Measurements from ENCODE around the gene CCDC117.
A peak's percentile ranks its signal among the peaks of the same experiment; 100 is the strongest.
"Not testable (repeated sequence)": the region's sequence is repeated elsewhere in the genome, so short reads cannot be mapped to it uniquely, and the experiment has no call there.

The CCDC117 gene

DNA sequence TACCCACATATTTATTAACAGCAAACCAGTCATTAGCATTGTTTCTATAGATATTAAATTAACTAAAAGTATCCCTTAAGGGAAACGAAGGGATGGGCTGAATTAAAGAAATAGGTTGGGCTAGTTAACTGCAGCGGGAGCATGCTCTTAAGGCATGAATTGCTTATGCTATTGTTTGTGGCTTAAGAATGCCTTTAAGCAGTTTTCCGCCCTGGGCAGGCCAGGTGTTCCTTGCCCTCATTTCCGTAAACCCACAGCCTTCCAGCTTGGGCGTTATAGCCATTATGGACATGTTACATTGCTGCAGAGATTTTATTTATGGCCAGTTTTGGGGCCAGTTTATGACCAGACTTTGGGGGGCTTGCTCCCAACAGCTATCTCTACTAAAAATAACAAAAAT, 32.9 kb downstream of the CCDC117 start:
- not testable (repeated sequence) for DNase-seq

DNA sequence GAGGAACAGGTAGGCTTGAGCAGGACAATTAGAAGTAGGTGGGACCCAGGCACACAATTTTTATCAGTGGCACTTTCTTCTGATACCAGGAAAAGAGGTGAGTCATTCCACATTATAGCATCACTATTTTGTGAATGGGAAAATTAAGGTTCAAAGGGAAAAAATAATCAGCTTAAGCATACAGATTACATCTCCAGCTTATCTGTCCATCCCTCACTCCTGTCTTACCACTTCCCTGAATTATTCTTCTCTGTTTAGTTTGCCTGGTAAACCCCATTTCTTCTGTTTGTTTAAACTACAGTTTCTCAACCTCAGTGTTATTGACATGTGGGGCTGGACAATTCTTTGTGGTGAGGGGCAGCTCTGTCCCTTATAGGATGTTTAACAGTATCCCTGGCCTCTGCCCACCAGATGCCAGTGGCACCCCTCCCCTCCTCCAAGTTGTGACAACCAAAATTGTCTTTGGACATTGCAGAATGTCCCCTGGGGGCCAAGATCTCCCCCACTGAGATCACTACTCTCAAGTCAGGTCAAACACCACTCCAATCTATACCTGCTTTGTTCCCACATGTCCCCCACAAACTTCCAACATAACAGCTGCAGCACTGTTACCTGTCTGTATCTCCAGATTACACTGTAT, 36.3 kb downstream of the CCDC117 start:
- DNase-seq, result no peak

DNA sequence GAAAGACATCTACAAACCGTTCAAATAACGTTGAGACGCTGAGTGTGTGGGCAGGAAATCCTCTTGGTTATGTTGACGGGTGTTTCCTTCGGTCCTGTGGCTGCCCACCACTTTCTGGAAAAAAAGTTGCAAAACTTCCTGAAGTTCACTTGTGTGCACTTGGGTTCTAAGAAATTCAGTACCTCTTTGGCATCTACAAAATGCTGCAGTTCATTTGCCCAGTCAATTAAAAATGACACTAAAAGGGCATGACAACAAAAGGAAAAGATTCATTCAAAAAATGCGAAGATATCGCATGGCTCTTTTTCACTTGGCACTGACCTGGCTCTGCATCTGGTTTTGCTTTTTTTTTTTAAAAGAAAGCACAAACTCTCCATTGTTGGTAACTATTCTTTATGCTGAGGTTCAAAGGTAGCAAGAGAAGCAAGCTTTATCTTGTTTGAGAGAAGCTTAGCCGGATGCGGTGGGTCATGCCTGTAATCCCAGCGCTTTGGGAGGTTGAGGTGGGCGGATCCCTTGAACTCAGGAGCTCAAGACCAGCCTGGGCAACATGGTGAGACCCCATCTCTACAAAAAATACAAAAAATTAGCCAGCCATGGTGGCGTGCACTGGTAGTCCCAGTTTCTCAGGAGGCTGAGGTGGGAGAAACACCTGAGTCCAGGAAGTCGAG, 38.5 kb downstream of the CCDC117 start:
- DNase-seq, result peak; percentile 57

DNA sequence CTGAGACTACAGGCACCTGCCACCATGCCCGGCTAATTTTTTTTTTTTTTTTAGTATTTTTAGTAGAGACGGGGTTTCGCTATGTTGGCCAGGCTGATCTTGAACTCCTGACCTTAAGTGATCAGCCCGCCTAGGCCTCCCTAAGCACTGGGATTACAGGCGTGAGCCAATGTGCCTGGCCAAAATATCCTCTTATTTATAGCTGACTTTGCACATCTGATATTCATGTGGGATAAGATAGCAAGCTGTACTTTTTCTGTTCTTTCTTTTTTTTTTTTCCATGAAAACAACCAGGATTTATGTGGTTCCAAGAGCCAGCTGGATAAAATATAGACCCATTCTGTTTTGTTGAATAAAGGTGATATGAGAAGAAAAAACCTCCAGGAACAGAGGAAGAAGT, 40.0 kb downstream of the CCDC117 start:
- no peak for DNase-seq

DNA sequence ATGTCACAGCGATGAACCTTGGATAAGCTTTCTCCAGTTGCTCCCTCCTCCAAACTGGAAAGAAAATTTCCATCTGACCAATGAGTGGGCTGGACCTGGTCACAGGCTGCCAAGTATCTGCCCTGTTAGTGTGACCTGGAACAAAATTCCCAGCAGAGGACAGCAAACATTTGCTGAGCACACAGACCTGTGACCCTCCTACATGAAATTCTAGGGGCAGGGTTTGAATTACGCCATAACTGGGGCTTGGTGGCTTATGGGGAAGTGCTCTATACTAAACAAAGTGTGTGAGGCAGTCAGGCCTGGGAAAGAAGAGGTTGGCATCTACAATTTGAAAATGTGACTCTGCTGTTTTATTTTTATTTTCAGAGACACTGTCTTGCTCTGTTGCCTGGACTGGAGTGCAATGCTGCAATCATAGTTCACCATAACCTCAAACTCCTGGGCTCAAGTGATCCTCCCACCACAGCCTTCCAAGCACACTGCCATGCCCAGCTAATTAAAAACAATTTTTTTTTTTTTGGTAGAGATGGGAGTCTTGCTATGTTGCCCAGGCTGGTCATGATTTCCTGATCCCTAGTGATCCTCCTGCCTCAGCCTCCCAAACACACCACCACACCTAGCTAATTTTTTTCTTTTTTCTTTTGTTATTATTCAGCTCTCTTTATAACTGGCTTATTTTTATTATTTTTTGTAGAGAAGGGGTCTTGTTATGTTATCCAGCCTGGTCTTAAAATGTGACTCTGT, 41.5 kb downstream of the CCDC117 start:
- no peak for DNase-seq

DNA sequence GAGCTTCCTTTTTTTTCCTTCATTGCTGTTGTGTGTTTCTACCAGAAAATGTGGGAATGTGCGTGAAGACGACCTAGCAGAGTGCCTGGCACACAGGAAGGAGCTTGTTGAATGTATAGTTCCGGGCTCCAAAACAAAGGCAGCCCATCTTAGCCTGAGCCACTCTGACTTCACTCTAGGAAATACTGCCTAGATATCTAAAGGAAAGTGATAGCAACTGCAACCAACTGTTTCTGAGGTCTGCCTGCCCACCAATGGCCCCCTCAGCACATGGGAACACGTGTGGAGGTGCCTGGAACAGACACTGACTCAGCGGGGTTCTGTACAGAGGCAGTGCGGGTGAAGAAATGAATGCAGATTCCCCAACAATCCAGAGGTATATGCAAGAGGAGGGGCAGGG, 42.6 kb downstream of the CCDC117 start:
- DNase-seq, result no peak

DNA sequence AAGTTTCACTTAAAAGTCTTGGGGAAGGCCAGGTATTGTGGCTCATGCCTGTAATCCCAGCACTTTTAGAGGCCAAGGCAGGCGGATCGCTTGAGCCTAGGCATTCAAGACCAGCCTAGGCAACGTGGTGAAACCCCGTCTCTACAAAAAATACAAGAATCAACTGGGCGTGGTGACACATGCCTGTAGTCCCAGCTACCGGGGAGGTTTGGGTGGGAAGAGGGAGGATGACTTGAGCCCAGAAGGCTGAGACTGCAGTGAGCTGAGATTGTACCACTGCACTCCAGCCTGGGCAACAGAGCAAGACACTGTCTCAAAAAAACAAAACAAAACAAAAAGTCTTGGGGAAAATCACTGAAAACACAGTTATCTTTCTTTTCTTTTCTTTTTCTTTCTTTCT, 43.2 kb downstream of the CCDC117 start:
- no peak for DNase-seq

DNA sequence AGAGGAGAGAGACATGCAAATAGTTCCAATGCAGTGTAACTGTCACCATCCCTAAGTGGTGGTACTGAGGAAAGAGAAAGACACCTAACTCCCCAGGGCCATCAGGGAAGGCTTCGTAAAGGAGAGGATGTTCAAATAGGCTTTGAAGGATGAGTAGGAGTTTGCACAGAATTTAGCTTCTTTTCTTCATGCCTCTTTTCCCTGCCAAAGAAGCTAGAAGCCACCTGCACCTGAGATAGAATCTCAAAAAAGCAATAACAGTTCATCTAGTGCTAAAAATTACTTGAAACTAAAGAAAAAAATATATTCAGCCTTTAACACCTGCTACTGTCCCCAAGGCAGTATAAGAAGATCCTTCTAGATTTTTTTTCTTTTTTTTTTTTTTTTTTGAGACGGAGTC, 44.6 kb downstream of the CCDC117 start:
- DNase-seq, result no peak

DNA sequence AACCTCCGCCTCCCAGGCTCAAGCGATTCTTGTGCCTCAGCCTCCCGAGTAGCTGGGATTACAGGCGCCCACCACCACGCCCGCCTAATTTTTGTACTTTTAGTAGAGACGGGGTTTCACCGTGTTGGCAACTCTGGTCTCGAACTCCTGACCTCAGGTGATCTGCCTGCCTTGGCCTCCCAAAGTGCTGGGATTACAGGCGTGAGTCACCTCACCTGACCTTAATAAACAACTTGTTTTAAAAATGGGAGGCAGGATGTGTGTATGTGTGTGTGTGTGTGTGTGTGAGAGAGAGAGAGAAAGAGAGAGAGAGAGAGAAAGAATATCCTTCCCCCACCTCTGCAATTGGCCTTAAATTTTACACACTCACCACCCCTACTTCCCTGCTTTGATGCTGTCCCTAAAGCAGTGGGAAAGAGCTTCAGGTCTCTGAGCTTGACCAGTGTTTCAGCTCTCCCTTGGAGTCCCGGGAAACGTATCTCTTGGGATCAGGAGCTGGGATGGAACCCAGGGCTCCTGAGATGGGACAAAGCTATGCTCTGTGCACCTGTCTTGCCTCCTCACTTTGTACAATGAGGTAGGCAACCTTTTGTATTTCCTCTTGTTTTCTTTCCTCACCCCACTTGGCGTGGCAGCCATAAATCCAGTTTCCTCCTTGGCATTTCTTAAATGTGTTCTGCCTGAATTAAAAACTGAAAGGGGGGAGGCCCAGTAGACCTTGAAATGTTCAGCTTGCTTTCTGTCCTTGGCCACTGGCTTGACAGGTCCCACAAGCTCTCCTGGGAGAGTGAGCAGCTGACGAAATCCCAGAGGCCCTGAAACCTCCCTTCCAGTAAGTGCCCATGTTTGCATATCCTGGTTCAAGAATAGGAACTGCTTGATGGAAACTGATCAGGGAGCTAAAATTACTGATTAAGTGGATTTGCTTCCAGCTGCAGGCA, 45.7 kb downstream of the CCDC117 start:
- DNase-seq, result peak; percentile 33

DNA sequence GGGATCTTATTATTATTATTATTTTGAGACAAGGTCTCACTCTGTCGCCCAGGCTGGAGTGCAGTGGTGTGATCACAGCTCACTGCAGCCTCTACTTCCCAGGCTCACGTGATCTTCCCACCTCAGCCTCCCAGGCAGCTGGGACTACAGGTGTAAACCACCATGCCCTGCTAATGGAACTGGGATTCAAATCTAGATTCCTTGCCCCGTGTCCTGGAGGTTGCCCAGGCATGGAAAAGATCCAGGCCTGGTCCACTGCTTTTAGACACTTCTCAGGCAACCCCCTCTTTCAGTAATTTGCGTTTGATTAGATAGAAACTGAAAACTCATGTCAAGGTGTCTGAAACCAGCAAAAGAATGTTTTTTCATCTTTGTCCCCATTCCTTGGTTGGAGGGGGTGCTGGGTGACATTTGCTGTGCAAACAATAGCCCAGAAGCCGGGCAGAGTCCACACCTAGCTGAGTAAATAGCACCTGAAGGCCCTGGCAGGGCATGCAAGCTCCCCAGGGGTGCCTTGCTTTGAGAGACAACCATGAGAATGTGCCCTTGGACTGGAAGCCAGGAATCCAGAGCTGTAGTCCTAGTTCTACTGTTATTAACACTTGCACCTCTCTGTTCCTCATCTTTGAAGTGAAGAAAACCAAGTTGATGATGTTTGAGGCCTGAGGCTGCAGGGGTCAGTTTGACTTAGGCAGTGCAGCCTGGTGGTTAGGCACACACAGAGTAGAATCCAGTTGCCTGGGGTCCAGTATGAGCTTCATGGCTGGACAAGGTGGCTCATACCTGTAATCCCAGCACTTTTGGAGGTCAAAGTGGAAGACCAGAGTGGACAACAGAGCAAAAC, 47.0 kb downstream of the CCDC117 start:
- DNase-seq, result no peak

DNA sequence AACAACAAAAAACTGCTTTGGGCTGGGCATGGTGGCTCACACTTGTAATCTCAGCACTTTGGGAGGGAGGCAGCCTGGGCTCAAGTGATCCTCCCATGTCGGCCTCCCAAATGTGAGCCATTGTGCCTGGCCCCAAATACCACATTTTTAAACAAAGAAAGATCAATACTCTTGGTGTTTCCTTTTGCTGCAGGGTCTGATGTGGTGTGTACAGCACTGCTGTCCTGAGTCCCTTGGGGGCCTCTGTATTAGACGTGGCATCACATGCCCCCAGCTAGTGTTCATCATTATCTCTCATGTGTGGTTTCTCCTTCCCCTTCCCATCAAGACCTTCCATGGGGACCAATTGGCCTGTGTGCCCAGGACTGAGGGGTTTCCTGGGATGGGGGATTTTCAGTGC, 48.4 kb downstream of the CCDC117 start:
- DNase-seq, result no peak

DNA sequence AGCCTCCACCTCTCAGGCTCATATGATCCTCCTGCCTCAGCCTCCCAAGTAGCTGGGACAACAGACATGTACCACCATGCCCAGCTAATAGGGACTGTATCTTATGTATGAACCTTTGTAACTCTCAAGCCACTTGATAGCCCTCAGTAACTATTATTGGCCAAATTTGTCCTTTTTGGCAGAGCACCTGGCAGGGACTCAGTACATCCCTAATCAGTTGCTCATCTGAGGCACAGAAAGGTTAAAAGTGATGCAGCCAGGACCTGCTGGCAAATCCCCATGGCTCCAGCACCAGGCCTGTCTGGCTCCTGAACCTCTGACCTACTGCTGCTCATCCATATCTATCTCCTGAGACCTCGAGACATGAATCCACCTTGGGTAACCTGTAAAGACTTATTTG, 49.0 kb downstream of the CCDC117 start:
- no peak for DNase-seq

DNA sequence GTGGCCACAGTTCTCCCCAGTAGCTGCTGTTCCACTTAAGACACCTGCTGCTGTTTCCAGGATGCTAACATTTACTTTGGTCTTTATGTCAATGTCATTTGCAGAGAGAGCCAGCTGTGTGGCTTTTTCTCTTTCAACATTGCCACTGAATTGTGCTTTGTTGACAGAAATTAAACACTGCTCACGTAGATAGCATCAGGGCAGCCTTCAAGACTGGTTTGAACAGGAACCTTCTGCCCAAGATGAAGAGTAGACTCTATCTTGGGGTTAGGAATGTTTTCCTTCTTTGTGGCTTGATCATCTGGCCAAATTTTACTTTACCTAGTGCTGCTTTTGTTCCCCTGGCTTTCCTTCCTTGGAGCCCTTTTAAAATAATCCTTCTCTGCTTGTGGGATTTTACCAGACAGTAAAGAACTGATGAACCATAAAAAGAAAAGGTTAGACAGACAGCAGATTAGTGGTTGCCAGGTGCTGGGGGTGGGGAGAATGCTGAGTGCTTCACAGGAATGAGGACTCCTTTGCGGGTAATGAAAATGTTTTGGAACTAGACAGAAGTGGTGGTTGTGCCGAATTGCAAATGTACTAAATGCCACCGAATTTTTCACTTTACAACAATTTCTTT, 50.5 kb downstream of the CCDC117 start:
- DNase-seq, result peak; percentile 43

DNA sequence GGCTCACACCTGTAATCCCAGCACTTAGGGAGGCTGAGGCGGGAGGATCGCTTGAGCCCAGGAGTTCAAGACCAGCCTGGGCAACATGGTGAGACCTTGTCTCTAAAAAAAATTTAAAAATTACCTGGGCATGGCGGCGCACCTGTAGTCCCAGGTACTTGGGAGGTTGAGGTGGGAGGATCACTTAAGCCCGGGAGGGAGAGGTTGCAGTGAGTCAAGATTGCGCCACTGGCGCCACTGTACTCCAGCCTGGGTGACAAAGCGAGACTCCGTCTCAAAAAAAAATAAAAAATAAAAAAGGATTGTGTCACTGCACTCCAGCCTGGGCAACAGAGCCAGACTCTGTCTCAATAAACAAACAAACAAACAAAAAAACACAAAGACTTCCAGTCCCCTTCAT, 52.0 kb downstream of the CCDC117 start:
- not testable (repeated sequence) for DNase-seq

DNA sequence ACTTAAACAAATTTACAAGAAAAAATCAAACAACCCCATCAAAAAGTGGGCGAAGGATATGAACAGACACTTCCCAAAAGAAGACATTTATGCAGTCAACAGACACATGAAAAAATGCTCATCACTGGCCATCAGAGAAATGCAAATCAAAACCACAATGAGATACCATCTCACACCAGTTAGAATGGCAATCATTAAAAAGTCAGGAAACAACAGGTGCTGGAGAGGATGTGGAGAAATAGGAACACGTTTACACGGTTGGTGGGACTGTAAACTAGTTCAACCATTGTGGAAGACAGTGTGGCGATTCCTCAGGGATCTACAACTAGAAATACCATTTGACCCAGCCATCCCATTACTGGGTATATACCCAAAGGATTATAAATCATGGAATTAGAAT, 53.9 kb downstream of the CCDC117 start:
- not testable (repeated sequence) for DNase-seq

DNA sequence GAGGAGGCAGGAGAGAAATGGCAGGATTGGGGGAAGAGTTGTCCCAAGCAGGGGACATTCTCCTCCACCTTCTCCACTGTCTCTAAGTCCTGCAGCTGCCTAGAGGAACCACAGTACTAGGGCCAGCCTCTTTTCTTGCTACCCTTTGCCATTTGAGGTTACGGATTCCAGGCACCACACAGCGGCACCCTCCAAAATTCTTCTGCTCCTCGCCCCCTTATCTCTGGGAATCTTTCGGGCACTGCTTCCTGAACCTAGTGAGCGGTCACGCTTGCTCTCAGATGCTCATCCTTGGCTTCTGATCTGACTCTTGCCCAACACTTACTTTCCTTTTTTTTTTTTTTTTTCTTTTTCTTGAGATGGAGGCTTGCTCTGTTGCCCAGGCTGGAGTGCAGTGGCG, 54.4 kb downstream of the CCDC117 start:
- DNase-seq, result no peak

DNA sequence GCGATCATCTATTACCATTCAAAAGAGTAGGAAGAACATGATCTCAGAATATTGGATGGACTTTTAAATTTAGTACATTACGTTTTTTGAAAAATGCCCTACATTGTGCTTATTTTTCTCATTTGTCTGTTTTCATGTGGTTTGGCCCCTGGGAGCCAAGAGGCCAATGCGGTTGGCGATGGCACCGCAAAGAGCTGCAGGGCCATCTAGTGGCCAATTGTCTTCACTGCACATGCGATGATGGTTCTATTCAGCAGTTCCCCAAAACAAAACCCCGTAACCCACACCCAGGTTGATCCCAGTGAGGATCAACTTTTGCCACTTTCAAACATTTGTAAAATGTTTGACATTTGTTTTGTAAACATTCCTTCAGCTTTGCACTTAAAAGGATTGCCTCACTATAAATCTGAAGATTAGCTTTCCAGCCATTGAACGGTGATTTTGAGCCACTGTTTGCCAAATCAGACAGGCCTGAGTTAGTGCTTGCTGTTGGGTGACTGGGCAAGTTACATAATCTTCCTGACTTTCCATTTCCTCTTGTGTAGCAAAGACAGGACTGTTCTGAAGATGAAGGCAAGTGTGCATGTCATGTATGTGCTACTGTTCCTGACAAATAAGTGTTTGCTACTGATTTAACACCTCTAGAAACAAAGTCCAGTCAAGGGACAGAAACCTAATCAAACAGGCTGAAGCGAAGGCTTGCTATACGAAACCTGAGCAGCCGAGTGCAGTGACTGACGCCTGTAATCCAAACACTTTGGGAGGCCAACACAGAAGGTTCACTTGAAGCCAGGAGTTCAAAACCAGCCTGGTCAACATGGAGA, 57.1 kb downstream of the CCDC117 start:
- peak; percentile 82 for DNase-seq

DNA sequence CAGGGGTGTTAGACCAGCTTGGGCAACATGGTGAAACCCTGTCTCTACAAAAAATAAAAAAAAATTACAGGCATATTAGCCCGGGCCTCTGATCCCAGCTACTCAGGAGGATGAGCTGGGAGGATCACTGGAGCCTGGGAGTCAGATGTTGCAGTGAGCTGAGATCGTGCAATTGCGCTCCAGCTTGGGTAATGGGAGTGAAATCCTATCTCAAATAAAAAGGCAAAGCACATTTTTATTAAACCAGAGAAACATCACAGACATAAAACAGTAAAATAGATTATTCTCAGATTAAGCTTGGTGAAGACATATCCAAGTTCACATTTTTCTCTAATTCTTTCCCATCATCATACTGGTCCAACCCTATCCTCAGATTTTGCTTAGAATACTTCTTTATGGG, 57.9 kb downstream of the CCDC117 start:
- no peak for DNase-seq

DNA sequence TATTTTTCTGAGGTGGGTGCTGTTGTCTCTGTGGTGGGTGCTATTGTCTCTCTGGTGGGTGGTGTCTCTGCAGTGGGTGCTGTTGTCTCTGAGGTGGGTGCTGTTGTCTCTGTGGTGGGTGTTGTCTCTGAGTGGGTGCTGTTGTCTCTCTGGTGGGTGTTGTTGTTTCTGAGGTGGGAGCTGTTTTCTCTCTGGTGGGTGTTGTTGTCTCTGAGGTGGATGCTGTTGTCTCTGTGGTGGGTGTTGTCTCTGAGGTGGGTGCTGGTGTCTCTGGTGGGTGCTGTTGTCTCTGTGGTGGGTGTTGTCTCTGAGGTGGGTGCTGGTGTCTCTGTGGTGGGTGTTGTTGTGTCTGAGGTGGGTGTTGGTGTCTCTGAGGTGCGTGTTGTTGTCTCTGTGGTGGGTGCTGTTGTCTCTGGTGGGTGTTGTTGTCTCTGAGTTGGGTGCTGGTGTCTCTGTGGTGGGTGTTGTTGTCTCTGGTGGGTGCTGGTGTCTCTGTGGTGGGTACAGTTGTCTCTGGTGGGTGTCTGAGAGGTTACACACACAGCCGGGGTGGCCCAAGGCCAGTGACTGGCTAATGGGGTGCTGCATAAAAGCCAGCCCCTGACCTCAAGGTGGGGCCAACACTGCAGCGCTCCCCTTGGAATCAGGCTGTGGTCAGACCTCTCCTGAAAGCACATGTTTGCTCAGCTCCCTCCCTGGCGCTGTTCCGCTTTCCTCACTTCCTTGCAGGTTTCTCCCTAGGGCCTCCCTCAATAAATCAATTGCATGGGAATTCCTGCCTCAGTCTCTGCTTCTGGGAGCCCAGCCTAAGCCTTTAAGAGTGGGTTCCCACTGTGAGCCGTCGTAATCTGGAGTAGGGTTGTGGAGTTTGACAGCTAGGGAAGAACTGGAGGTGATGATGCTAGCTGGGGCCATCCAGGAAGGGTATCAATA, 58.9 kb downstream of the CCDC117 start:
- DNase-seq, result no peak

DNA sequence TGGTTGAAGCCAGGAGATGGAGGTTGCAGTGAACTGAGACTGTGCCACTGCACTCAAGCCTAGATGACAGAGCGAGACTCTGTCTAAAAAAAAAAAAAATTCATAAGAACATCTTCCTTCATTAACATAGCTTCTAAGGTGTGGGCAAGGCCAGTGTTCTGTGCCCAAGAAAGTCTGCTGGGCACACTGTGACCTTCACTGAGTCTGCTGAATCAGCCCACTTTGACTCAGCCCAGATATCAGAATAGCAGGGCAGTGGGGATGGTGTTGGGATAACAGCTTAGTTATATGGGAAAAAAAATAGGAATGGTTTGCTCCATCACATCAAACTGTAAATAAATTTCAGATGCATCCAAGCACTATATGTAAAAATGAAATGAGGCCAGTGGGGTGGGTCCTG, 60.2 kb downstream of the CCDC117 start:
- no peak for DNase-seq
